GM18520 (cell line): ENCODE measurements around the gene ARHGEF25.
A peak's percentile ranks its signal among the peaks of the same experiment; 100 is the strongest.
"Not testable (repeated sequence)": the region's sequence is repeated elsewhere in the genome, so short reads cannot be mapped to it uniquely, and the experiment has no call there.

Experiments used
- ATAC-seq: cut with Tn5 transposase; IDR thresholded peaks from one replicate; pipeline ENCODE4 v1.9.1; 2021; ENCODE audit not compliant: unreplicated experiment

ARHGEF25 gene

DNA sequence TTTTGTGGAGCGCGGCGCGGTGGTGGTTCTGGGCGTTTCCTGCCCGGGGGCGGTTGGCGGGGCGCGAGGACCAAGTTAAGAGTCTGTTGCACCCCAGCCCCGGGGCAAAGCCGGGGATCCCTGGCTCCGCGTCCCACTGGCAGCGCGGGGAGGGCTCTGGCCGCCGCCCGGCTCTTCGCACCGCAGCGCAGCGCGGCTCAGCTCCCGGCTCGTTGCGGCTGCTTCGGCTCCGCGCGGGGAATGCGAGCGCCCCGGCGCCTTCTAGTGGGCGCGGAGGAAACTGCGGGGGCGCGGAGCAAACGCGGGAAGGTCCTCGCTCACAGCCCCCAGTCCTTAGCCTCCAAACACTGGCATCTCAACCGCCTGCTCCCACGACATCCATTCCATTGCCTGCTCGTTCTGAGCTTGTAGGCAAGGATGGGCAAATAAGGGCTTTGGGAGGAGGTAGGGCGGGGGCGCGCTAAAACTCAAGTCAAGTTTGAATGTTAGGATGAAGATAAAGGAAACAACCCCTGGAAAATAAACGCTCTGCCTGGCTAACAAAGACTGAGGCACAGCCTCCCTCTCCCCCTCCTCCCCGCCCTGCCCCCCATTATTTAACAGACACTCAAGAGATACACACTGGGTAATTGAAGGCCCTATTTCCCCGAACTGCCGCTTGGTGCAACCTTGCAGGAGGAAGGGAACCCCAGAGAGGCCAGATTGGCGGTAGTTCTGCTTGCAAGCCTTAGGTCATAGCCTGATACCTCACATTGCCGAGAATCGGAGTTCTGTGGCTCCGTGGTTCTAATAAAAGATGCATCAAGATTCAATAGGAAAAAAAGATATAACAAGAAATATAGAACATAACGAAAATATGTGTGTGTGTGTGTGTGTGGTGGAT lies 22.0 kb downstream of the ARHGEF25 start, which contains the start of gene B4GALNT1:
TSS of gene B4GALNT1 (minus strand) at position 244 of the 883 bp plus-strand sequence. CDS start 1,069 bp downstream, outside the sequence.
- ATAC-seq = peak; percentile 58

DNA sequence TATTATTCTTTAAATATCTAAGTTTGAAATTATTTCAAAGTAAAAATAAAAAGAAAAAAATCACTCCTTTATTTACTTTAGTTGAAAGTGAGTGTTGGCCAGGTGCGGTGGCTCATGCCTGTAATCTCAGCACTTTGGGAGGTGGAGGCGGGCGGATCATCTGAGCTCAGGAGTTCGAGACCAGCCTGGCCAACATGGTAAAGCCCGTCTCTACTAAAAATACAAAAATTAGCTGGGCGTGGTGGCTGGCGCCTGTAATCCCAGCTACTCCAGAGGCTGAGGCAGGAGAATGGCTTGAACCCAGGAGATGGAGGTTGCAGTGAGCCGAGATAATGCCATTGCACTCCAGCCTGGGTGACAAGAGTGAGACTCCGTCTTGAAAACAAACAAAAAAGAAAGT lies 25.5 kb downstream of the ARHGEF25 start:
- not testable (repeated sequence) for ATAC-seq

DNA sequence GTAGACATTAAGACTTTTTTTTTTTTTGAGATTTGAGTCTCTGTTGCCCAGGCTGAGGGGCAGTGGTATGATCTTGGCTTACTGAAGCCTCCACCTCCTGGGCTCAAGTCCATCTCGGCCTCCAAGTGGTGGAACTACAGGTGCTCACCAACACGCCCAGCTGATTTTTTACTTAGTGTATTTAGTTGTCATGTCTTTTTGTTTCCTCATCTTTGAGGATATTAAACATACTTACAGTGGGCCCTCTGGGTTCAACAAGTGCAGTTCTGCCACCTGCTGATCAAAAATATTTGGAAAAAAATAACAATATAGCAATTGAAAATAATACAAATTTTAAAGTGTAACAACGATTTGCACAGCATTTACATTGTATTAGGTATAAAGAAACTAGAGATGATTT lies 26.1 kb downstream of the ARHGEF25 start:
- no peak for ATAC-seq

DNA sequence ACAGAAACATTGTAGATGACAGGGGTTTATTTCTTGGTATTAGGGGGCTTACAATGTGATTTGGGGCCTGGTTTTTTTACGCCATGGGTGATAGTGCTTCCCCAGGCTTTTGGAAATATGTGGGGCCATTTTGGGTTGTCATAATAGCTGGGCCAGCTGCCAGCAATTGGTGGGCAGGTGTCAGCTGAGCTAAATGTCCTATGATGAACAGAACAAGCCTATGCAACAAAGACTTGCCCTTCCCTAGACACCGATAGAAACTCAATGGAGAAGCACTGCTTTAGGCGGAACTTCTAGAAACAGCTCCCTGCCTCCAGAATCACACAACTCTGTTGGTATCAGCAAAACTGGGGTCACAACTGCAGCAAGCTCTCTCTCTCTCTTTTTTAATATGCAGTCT lies 26.9 kb downstream of the ARHGEF25 start:
- ATAC-seq = no peak

DNA sequence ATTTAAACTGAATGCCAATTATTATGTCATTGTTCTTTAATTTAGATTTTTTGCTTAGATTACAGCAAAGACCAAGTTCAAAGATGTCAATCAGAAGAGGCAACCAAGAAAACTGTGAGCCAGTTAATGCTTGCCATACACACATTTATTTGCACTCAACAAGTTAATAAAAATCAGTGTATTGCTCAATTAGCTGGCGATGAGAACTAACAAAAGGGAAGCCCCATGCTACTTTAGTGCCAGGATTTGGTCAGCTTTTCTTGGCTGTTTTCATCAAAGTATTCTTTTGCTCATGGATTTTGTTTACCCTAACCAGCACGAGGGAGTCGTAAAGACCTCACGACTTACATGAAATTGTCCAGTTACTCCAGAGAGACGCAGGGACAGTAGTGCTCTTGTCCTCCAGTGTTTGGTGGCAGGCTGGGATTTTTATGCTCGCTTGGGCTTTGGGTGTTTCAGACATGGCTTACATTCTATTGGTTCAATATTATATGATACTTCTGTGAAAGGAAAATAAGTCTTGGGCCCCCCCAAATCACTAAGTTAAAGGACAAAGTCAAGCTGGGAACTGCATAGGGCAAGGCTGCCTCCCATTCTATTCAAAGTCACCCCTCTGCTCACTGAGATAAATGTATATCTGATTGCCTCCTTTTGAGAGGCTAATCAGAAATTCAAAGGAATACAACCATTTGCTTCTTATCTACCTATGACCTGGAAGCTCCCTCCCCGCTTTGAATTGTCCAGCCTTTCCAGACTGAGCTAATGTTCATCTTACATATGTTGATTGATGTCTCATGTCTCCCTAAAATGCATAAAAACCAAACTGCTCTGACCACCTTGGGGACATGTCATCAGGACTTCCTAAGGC lies 29.2 kb downstream of the ARHGEF25 start:
- ATAC-seq = no peak

DNA sequence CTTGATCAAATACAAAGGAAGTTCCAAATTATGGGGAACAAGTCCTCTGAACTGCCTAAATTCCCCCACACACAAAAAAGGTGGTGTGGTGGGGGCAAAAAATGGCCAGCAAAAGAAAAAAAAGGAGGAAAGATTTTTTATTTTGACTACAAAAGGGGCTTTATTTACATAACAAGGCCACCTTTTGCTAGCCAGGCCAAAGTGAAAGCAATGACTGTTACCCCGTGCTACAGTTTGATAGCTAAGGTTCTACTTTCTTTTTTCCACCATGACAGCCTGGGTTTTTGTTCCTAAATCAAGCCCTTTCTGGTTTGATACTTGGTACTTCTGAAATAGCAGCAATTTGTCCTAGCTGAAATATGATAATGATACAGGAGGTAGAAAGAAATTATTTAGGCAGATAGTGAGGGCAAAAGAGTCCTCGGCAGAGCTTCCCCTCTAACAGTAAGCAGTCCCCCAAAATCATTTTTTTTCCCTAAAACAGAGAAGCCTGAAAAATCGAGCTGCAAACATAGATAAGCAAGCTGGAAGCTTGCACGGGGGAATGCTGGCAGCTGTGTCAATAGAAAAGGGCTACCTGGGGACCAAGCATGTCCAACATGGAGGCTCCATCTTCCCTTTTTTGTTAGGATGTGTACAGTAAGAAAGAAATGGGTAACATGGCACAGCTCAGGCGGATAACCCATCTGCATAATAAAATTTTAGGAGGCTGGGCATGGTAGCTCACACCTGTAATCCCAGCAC lies 30.6 kb downstream of the ARHGEF25 start:
- no peak for ATAC-seq

DNA sequence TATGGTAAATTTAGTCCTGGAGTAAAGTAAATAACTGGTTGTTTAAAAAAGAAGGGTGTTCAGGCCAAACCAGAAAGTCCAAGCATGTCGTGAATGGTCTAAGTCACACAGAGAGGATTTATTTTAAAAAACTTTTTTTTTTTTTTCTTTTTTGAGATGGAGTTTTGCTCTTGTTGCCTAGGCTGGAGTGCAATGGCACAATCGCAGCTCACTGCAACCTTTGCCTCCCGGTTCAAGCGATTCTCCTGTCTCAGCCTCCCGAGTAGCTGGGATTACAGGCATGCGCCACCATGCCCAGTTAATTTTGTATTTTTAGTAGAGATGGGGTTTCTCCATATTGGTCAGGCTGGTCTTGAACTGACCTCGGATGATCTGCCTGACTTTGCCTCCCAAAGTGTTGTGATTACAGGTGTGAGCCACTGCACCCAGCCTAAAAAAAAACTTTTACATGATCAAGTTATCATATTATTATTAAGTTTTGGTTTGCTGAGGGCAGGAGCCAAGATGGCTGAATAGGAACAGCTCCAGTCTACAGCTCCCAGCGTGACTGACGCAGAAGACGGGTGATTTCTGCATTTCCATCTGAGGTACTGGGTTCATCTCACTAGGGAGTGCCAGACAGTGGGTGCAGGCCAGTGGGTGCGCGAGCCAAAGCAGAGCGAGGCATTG lies 34.9 kb downstream of the ARHGEF25 start:
- ATAC-seq = not testable (repeated sequence)

DNA sequence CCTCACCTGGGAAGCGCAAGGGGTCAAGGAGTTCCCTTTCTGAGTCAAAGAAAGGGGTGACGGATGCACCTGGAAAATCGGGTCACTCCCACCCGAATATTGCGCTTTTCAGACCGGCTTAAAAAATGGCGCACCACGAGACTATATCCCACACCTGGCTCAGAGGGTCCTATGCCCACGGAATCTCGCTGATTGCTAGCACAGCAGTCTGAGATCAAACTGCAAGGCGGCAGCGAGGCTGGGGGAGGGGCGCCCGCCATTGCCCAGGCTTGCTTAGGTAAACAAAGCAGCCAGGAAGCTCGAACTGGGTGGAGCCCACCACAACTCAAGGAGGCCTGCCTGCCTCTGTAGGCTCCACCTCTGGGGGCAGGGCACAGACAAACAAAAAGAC lies 35.4 kb downstream of the ARHGEF25 start:
- not testable (repeated sequence) for ATAC-seq

DNA sequence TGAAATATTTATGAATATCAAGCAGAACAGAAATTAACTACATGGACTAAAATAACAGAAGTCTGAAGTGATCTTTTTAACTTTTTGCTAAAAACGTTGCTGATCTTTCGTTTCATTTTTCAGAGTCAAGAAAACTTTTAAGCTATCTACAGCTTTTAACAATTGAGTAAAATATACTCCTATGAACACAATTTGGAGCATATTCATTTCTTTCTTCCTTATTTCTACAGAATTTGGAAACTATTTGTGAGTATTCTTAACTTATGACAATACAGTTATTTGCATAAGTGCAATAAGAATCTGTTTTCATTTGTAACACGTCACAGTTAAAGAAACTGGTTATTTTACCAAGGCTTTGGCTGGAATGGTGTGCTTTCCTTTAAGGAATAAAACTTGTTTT lies 42.8 kb downstream of the ARHGEF25 start:
- ATAC-seq = no peak

DNA sequence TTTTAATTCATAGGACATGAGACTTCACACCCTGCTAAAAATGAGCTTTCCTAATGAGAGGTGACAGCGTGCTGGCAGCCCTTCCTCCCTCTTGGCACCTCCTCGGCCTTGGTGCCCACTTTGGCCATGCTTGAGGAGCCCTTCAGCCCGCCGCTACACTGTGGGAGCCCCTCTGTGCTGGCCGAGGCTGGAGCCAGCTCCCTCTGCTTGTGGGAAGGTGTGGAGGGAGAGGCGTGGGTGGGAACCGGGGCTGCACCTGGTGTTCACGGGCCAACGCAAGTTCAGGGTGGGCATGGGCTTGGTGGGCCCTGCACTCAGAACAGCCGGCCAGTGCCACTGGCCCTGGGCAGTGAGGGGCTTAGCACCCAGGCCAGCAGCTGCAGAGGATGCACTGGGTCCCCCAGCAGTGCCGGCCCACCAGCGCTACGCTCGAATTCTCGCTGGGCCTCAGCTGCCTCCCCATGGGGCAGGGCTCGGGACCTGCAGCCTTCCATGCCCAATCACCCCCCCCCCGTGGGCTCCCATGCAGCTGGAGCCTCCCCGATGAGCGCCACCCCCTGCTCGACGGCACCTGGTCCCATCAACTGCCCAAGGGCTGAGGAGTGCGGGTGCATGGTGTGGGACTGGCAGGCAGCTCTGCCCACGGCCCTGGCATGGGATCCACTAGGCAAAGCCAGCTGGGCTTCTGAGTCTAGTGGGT lies 44.5 kb downstream of the ARHGEF25 start:
- ATAC-seq = no peak

DNA sequence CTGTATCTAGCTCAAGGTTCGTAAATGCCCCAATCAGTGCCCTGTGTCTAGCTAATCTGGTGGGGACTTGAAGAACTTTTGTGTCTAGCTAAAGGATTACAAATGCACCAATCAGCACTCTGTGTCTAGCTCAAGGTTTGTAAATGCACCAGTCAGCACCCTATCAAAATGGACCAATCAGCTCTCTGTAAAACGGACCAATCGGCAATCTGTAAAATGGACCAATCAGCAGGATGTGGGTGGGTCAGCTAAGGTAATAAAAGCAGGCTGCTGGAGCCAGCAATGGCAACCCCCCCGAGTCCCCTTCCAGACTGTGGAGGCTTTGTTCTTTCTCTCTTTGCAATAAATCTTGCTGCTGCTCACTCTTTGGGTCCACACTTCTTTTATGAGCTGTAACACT lies 45.2 kb downstream of the ARHGEF25 start:
- not testable (repeated sequence) for ATAC-seq

DNA sequence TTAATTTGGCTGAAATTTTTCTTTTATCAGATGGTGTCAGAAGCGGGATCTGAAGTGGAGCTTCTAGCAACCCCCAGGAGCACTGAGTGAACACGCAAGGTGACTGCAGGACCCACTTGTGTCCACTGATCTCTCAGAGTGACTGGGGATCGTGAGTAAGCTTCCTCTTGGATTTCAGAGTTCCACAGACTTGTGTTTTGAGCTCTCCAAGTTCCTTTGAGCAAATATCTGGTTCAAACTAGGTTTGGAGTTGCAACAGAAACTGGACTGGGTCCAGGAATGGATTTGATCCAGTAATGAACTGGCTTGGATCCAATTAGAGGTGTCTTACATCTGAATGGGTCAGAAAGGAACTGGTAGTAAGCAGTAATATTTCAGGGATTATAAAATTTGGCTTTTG lies 46.5 kb downstream of the ARHGEF25 start:
- ATAC-seq = no peak

DNA sequence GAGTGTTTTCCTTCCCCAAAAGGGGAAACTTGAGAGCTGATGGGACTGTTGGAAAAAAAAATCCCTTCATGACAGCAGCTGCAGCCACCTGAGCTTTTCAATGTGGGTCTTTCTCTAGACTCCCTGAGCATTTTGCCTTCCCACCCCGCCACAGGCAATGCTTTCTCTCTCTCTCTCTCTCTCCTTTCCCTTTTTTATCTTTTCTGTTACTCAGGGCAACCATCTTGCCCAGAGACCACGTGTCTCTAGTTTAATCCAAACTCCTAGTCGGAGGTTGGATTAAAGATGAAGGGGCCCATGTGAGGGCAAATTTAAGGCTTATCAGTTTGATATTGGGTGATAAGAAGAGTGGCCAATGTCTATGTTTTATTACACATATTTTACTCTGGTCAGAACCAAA lies 47.7 kb downstream of the ARHGEF25 start:
- no peak for ATAC-seq

DNA sequence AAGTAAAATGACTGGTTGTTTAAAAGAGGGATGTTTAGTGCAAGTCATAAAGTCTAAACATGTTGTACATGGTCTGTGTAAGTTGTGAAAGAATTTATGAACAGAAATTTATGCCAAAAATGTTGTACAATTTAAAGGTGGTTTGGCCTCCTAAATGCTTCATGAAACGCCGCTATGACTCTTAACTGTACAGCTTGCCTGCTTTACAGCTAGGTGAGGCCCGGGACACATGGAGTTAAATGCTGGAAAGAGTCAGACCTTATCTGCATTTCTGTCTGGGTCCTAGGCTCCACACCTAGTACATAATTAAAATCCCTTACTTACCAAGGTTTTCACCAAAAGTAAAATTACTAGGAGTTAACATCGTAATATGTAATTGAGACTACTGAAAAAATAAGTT lies 50.1 kb downstream of the ARHGEF25 start:
- ATAC-seq = no peak

DNA sequence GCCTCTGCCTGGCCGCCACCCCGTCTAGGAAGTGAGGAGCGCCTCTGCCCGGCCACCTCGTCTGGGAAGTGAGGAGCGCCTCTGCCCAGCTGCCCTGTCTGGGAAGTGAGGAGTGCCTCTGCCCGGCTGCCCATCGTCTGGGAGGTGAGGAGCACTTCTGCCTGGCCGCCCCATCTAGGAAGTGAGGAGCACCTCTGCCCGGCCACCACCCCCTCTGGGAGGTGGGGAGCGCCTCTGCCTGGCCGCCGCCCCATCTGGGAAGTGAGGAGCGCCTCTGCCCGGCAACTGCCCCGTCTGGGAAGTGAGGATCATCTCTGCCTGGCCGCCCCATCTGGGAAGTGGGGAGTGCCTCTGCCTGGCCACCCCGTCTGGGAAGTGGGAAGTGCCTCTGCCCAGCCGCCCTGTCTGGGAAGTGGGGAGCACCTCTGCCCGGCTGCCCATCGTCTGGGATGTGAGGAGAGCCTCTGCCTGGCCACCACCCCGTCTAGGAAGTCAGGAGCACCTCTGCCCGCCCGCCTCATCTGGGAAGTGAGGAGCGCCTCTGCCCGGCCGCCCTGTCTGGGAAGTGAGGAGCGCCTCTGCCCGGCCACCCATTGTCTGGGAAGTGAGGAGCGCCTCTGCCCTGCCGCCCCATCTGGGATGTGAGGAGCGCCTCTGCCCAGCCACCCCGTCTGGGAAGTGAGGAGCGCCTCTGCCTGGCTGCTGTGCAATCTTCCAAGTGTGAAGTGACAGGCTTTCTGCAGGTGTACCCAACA lies 54.0 kb downstream of the ARHGEF25 start:
- ATAC-seq = not testable (repeated sequence)
